Astrocyte (in vitro differentiated cells and primary cell): ENCODE measurements around the gene VPS13D. TPM values are rescaled to one million over a fixed set of nuclear protein-coding genes. Genes with fewer than 3 reads are reported as not detected.

Experiments
- DNase-seq: peaks from one replicate; pipeline ENCODE4 v3.0.0-alpha.2; 2010; ENCODE audit warnings: low read depth
- FAIRE-seq: peaks from 2 replicates; lab custom pipeline; 2011; peaks lifted over from hg19 to GRCh38; lab: Jason Lieb, UNC
- H2AFZ ChIP-seq: 2 replicates; pipeline ENCODE4 v1.6.0; 2012; ENCODE audit warnings: low read depth, low read length, inconsistent platforms
- H3K27ac ChIP-seq: 2 replicates; pipeline ENCODE4 v1.5.1; 2011; ENCODE audit warnings: low read depth, low read length, inconsistent platforms
- H3K27me3 ChIP-seq: 2 replicates; pipeline ENCODE4 v1.6.0; 2011; ENCODE audit warnings: low read length, inconsistent platforms; ENCODE audit not compliant: insufficient read depth
- H3K36me3 ChIP-seq: 2 replicates; pipeline ENCODE4 v1.5.1; 2011; ENCODE audit warnings: low read length, inconsistent platforms; ENCODE audit not compliant: insufficient read depth
- H3K4me1 ChIP-seq: 2 replicates; pipeline ENCODE4 v1.5.1; 2011; ENCODE audit warnings: low read length, inconsistent platforms; ENCODE audit not compliant: insufficient read depth
- H3K4me2 ChIP-seq: 2 replicates; pipeline ENCODE4 v1.6.0; 2012; ENCODE audit warnings: low read length, inconsistent platforms
- H3K4me3 ChIP-seq: 2 replicates; pipeline ENCODE4 v1.5.1; 2011; ENCODE audit warnings: low read depth, mild to moderate bottlenecking, low read length, inconsistent platforms; ENCODE audit not compliant: insufficient read depth
- H3K79me2 ChIP-seq: 2 replicates; pipeline ENCODE4 v1.6.0; 2012; ENCODE audit warnings: mild to moderate bottlenecking, low read length, inconsistent platforms; ENCODE audit not compliant: insufficient read depth
- H3K9ac ChIP-seq: 2 replicates; pipeline ENCODE4 v1.6.0; 2012; ENCODE audit warnings: mild to moderate bottlenecking, low read length, inconsistent platforms
- H3K9me3 ChIP-seq: 2 replicates; pipeline ENCODE4 v1.5.1; 2012; ENCODE audit warnings: low read depth, mild to moderate bottlenecking, low read length, inconsistent platforms; ENCODE audit not compliant: insufficient read depth
- H4K20me1 ChIP-seq: 2 replicates; pipeline ENCODE4 v1.6.0; 2012; ENCODE audit warnings: low read length, inconsistent platforms; ENCODE audit not compliant: insufficient read depth
- H3K27ac Mint-ChIP-seq: one replicate; pipeline ENCODE4 v1.8.0; 2021; ENCODE audit warnings: mild to moderate bottlenecking, mixed read lengths; ENCODE audit not compliant: unreplicated experiment
- H3K27me3 Mint-ChIP-seq: one replicate; pipeline ENCODE4 v1.8.0; 2021; ENCODE audit warnings: low read depth, mixed read lengths; ENCODE audit not compliant: unreplicated experiment
- H3K36me3 Mint-ChIP-seq: one replicate; pipeline ENCODE4 v1.8.0; 2021; ENCODE audit warnings: low read depth, mixed read lengths; ENCODE audit not compliant: unreplicated experiment
- H3K4me1 Mint-ChIP-seq: one replicate; pipeline ENCODE4 v1.8.0; 2021; ENCODE audit warnings: low read depth, mixed read lengths; ENCODE audit not compliant: unreplicated experiment
- H3K4me3 Mint-ChIP-seq: one replicate; pipeline ENCODE4 v1.8.0; 2021; ENCODE audit warnings: mild to moderate bottlenecking, moderate library complexity, mixed read lengths; ENCODE audit not compliant: unreplicated experiment
- H3K9me3 Mint-ChIP-seq: one replicate; pipeline ENCODE4 v1.8.0; 2021; ENCODE audit warnings: mild to moderate bottlenecking, mixed read lengths; ENCODE audit not compliant: unreplicated experiment
- CTCF ChIP-seq: IDR thresholded peaks from 2 replicates; pipeline ENCODE4 v1.5.1; 2011; ENCODE audit warnings: low read depth, mild to moderate bottlenecking, inconsistent platforms, low read length, moderate library complexity; ENCODE audit not compliant: insufficient read depth
- EZH2 ChIP-seq: IDR thresholded peaks from 2 replicates; pipeline ENCODE4 v1.6.1; 2012; ENCODE audit warnings: mild to moderate bottlenecking, low read length, inconsistent platforms; ENCODE audit not compliant: insufficient read depth
- total RNA-seq: library from RNA; stranded (reverse); gene quantifications from 2 replicates; pipeline ENCODE4 v1.2.1, GENCODE V29; 2021

The VPS13D gene
- total RNA-seq, 1 donor from 2014 or later, result 25.9 TPM

GRCh38 chr1:12380326-12381249, 150.8 kb downstream of the VPS13D start:
- no peaks in the 10 kb centered on the region for H3K9me3 ChIP-seq
- peaks cover 22% of the 10 kb centered on the region for H3K36me3 ChIP-seq
- H3K27ac ChIP-seq, result no peak overlapping the region
- Mint-ChIP-seq H3K27ac (no peak overlapping the region), H3K4me1 (no peaks in the 10 kb centered on the region), H3K27me3 (no peaks in the 10 kb centered on the region), H3K4me3 (no peak overlapping the region), H3K9me3 (no peaks in the 10 kb centered on the region), H3K36me3 (peaks cover 30% of the 10 kb centered on the region)
- no peak overlapping the region for H3K4me2 ChIP-seq
- H3K27me3 ChIP-seq, result no peaks in the 10 kb centered on the region
- H2AFZ ChIP-seq, result no peak overlapping the region
- no peak for TF ChIP-seq CTCF
- TF ChIP-seq EZH2, result no peak
- no peak overlapping the region for H3K9ac ChIP-seq
- H4K20me1 ChIP-seq, result no peaks in the 10 kb centered on the region
- H3K4me3 ChIP-seq, result no peak overlapping the region
- no peaks in the 10 kb centered on the region for H3K4me1 ChIP-seq
- FAIRE-seq, result no peak
- no peak for DNase-seq
- no peaks in the 10 kb centered on the region for H3K79me2 ChIP-seq

DNA sequence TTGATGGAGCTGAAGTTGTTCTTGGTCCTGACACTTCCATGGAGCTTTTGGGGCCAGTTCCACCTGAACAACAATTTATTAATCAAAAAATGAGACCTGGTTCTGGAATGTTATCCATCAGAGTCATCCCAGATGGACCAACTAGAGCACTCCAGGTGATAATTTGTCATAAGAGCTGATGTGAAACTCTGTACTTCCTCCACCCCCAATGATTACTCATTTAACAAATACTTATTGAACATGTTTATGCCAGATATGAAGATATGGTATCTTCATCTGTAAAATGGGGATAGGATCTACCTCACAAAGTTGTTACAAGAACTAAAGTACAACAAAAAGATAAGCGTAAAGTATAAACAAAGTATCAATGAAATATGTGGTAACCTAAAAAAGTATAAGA, 153.2 kb downstream of the VPS13D start:
- H3K27ac ChIP-seq, result no peak overlapping the region
- no peaks in the 10 kb centered on the region for H3K4me1 Mint-ChIP-seq
- peaks cover 7% of the 10 kb centered on the region for H3K9me3 Mint-ChIP-seq
- no peaks in the 10 kb centered on the region for H3K27me3 ChIP-seq
- H3K36me3 Mint-ChIP-seq, result peaks cover 50% of the 10 kb centered on the region
- TF ChIP-seq EZH2 (no peak), CTCF (no peak)
- H2AFZ ChIP-seq, result no peak overlapping the region
- peaks cover 3% of the 10 kb centered on the region for H3K4me1 ChIP-seq
- H3K27me3 Mint-ChIP-seq, result no peaks in the 10 kb centered on the region
- H3K9ac ChIP-seq, result no peak overlapping the region
- no peaks in the 10 kb centered on the region for H3K79me2 ChIP-seq
- no peak for DNase-seq
- FAIRE-seq, result no peak
- no peak overlapping the region for H3K4me2 ChIP-seq
- no peak overlapping the region for H3K4me3 Mint-ChIP-seq
- no peaks in the 10 kb centered on the region for H4K20me1 ChIP-seq
- H3K9me3 ChIP-seq, result peaks cover 8% of the 10 kb centered on the region
- peaks cover 37% of the 10 kb centered on the region for H3K36me3 ChIP-seq
- H3K27ac Mint-ChIP-seq, result no peak overlapping the region
- no peak overlapping the region for H3K4me3 ChIP-seq

GRCh38 chr1:12383786-12384185, 154.0 kb downstream of the VPS13D start:
- Mint-ChIP-seq H3K27me3 (no peaks in the 10 kb centered on the region), H3K36me3 (peaks cover 55% of the 10 kb centered on the region), H3K9me3 (peaks cover 8% of the 10 kb centered on the region), H3K4me1 (no peaks in the 10 kb centered on the region), H3K4me3 (no peak overlapping the region), H3K27ac (no peak overlapping the region)
- Histone ChIP-seq H3K4me3 (no peak overlapping the region), H3K79me2 (no peaks in the 10 kb centered on the region), H2AFZ (no peak overlapping the region), H3K9ac (no peak overlapping the region), H3K4me2 (no peak overlapping the region), H3K4me1 (peaks cover 3% of the 10 kb centered on the region), H3K27me3 (no peaks in the 10 kb centered on the region), H3K9me3 (peaks cover 8% of the 10 kb centered on the region), H3K27ac (no peak overlapping the region), H3K36me3 (peaks cover 37% of the 10 kb centered on the region), H4K20me1 (no peaks in the 10 kb centered on the region)
- no peak for FAIRE-seq
- peak; percentile 44 for DNase-seq
- TF ChIP-seq EZH2, result no peak
- TF ChIP-seq CTCF, result no peak
